ENCODE data around the gene GSTM5.
"Not testable (repeated sequence)": the region's sequence is repeated elsewhere in the genome, so short reads cannot be mapped to it uniquely, and the experiment has no call there.

DNA sequence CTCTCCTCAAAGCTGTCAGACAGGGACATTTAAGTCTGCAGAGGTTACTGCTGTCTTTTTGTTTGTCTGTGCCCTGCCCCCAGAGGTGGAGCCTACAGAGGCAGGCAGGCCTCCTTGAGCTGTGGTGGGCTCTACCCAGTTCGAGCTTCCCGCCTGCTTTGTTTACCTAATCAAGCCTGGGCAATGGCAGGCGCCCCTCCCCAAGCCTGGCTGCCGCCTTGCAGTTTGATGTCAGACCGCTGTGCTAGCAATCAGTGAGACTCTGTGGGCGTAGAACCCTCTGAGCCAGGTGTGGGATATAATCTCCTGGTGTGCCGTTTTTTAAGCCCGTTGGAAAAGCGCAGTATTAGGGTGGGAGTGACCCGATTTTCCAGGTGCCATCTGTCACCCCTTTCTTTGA is 36.3 kb downstream of the GSTM5 start:
- not testable (repeated sequence) for TF ChIP-seq CTCF (conservative IDR thresholded peaks at IDR 0.05); EZH2 (IDR thresholded peaks at IDR 0.05; ENCODE audit: low read depth)
